BJ (cell line): ENCODE measurements around the gene PIGN. TPM values are rescaled to one million over a fixed set of nuclear protein-coding genes. Genes with fewer than 3 reads are reported as not detected.

Experiments used
- CTCF ChIA-PET: fragments of 350-600 bp; formaldehyde crosslinking; extraction: SDS; loops from one replicate; lab custom pipeline; 2021; ENCODE audit warnings: antibody characterized with exemption, inconsistent platforms; lab: Yijun Ruan, JAX
- POLR2A ChIA-PET: fragments of 300-600 bp; sonication (Branson Sonifier 250); formaldehyde crosslinking; extraction: SDS; loops from one replicate; lab custom pipeline; 2021; ENCODE audit warnings: antibody characterized with exemption; lab: Charles Lee
- DNase-seq: peaks from one replicate; pipeline ENCODE4 v3.0.0-alpha.2; 2011; ENCODE audit warnings: low read depth
- H3K27me3 ChIP-seq: 2 replicates; pipeline ENCODE4 v1.6.0; 2011; ENCODE audit warnings: low read length; ENCODE audit not compliant: control insufficient read depth, insufficient read depth
- H3K36me3 ChIP-seq: 2 replicates; pipeline ENCODE4 v1.5.1; 2011; ENCODE audit warnings: low read length; ENCODE audit not compliant: control insufficient read depth, insufficient read depth
- H3K4me3 ChIP-seq: 2 replicates; pipeline ENCODE4 v1.5.1; 2011; ENCODE audit warnings: low read depth, mild to moderate bottlenecking, control low read depth, low read length
- polyA plus RNA-seq: library from polyadenylated mRNA; depleted of rRNA; stranded (reverse); fragments of >200 nt; gene quantifications from 2 replicates; pipeline ENCODE4 v1.2.3, GENCODE V29; 2011
- TF ChIP-seq, protein P1 (sequence below): IDR thresholded peaks from 2 replicates; pipeline ENCODE4 v1.5.1; 2011; ENCODE audit warnings: low read depth, mild to moderate bottlenecking, control low read depth, inconsistent platforms, low read length, moderate library complexity; ENCODE audit not compliant: insufficient read depth

The PIGN gene
- polyA plus RNA-seq, 1 experiment: 12.0 TPM

DNA sequence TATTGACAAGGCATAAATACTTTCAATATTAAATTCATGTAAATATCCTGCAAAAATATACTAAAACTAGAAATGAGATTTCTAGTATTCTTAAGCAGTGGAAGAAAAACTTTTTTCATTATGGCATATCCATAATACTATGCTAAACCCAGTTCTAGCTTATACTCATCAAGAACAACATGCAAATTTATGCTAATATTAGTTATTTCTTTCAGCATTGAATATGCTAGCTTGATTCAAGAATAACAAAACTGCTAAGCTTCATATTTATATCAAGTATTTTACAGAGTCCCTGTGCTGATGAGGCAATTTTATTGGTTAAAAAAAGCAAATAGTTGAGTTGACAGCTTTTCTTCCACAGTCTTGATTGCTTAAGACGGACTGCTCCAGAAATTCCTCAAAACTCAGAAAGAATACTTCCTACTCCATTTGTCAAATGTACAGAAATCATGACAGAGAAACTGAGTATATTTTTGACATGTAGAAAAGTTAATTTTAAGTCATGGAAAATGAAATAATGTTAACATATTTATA lies 105.0 kb downstream of the PIGN start:
- POLR2A ChIA-PET: no interaction called here
- TF ChIP-seq, protein P1, sequence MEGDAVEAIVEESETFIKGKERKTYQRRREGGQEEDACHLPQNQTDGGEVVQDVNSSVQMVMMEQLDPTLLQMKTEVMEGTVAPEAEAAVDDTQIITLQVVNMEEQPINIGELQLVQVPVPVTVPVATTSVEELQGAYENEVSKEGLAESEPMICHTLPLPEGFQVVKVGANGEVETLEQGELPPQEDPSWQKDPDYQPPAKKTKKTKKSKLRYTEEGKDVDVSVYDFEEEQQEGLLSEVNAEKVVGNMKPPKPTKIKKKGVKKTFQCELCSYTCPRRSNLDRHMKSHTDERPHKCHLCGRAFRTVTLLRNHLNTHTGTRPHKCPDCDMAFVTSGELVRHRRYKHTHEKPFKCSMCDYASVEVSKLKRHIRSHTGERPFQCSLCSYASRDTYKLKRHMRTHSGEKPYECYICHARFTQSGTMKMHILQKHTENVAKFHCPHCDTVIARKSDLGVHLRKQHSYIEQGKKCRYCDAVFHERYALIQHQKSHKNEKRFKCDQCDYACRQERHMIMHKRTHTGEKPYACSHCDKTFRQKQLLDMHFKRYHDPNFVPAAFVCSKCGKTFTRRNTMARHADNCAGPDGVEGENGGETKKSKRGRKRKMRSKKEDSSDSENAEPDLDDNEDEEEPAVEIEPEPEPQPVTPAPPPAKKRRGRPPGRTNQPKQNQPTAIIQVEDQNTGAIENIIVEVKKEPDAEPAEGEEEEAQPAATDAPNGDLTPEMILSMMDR: no peak
- H3K36me3 ChIP-seq: no peaks in the 10 kb centered on the region

DNA sequence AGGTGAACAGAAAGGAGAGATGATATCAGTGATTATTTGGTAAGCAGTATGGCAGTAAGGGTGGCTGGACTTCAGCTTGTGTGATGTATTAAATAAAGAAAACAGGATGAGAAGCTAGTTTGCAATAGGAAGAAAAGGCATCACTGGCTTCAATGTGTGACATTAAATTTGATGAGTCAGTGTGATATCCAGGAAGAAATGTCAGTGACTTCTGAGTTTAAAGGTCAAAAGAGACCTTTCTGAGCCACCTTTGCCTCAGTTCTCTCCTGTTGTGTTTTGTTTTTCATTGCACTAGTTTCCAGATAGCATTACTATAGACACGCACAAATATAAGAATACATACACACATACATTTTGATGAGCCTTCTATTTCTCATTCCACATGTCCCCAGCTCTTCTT lies 105.6 kb downstream of the PIGN start:
- Histone ChIP-seq H3K4me3 (no peak overlapping the region), H3K27me3 (no peaks in the 10 kb centered on the region), H3K36me3 (no peaks in the 10 kb centered on the region)
- DNase-seq: no peak
- ChIA-PET CTCF (no interaction called here), POLR2A (no interaction called here)
- TF ChIP-seq, protein P1: no peak

More for the DNA sequence above, 105.0 kb downstream of the PIGN start:
- no peak overlapping the region for H3K4me3 ChIP-seq
- DNase-seq: no peak
- CTCF ChIA-PET: no interaction called here
- no peaks in the 10 kb centered on the region for H3K27me3 ChIP-seq

DNA sequence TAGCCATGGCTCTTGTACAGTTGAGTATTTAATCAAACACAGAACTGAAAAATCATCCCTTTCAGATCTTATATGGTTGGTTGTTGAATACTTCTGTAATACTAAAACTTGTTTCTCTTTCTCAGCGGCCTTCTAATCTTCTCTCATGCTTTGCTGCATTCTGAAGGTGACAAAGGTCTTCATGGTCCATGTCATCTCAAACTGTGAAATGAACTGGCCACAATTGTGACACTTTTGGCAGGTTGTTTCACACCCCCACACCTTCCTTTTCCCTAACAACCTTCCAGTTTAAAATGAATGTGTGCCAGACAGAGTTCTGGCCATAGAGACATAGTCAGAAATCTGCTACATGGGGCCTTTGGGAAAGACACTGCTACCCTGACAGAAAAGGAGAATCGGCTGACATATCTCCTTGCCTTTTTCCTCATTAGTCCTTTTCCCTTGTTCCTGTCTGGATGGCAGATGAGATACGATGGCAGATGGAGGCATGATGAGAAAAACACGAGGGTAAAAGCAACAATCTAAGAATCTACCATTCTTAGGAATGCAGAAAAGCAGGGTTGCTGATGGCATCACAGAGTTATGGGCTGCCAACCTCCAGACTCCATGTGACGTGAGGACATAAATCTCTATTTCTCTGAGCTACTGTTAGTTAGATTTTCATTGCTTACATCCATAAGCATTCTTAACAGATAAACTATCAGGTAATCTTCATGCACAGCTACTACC lies 106.5 kb downstream of the PIGN start:
- no peak for DNase-seq
- POLR2A ChIA-PET: no interaction called here
- Histone ChIP-seq H3K4me3 (no peak overlapping the region), H3K27me3 (no peaks in the 10 kb centered on the region), H3K36me3 (no peaks in the 10 kb centered on the region)
- TF ChIP-seq, protein P1: no peak
- CTCF ChIA-PET: no interaction called here

DNA sequence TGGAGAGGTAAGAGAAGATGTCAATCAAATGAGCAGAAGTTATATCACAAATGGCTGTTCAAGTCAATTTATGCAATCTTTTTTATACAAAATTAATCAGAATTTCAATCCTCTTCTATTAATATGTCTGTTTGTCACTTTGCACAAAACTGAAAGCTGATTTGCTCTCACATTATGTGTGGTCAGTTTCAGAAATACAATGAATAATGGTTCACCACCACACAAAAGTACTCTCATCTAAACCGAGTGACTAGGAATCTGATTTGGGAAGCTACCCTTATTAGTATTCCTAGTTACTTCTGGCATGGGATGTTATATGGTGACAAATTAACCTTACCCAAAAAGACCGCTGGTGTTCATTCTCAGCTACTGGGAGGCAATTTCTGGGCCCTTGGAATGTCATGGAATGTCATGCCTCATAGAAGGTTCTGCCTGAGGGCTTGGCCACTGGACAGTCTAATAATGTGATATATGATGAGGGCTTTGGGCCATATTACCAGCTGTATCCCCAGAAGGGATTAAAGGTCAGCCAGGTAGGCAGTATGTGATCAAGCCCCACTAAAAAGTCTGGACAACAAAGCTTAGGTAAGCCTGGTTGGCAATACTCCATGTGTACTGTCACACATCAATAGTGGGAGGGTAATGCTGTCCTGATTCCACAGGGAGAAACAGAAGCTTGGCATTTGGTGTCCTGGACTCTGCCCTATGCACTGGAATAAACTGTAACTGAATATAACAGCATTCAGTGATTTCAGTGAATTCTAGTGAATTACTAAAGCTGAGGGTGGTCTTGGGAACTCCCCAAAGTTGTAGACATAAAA lies 113.2 kb downstream of the PIGN start:
- ChIA-PET CTCF (interaction anchor here (0.6 to 0.9 kb wide), 3 partner anchors 15 to 62 kb away, joined by 3 read pairs; no protein-coding TSS in a partner anchor), POLR2A (no interaction called here)
- DNase-seq: no peak
- Histone ChIP-seq H3K4me3 (no peak overlapping the region), H3K27me3 (no peaks in the 10 kb centered on the region), H3K36me3 (no peaks in the 10 kb centered on the region)
- TF ChIP-seq, protein P1: no peak

DNA sequence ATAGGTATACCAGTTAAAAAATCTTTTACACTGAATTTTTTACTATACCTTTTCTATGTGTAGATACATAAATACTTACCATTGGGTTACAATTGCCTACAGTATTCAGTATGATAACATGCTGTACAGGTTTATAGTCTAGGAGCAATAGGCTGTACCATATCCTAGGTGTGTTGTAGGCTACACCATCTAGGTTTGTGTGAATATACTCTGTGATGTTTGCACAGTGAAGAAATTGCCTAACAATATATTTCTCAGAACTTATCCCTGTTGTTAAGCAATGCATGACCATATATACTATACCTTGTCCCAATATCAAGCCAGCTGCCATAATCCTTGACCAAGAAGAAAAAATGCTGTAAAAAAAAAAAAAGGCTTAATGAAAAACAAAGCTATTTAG lies 114.5 kb downstream of the PIGN start:
- no peak for DNase-seq
- CTCF ChIA-PET: interaction anchor here (1.3 kb wide), 1 partner anchor 26 kb away, joined by 4 read pairs; no protein-coding TSS in a partner anchor
- H3K36me3 ChIP-seq: no peaks in the 10 kb centered on the region
- POLR2A ChIA-PET: interaction anchor here (0.6 kb wide), 1 partner anchor 15 kb away, joined by 4 read pairs; no protein-coding TSS in a partner anchor
- H3K27me3 ChIP-seq: no peaks in the 10 kb centered on the region
- TF ChIP-seq, protein P1: no peak
- no peak overlapping the region for H3K4me3 ChIP-seq
